ENCODE data around the gene LTBR.
A peak's percentile ranks its signal among the peaks of the same experiment; 100 is the strongest.
"Not testable (repeated sequence)": the region's sequence is repeated elsewhere in the genome, so short reads cannot be mapped to it uniquely, and the experiment has no call there.

LTBR gene

DNA sequence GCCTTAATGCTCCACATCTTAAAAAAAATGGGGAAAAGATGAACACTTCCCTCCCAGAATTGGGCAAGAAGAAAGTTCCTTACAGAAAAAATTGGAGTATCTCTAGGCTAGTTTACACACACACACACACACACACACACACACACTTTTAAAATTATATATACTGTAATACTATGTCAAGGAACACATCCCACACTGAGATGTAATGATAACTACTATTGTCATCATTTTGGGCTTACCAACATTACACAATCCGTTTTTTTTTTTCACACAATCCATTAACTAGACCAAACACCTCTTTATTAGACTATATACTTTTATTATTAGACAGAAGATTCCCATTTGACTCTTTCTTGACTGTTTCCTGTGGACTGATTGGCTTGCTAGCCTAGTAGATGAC lies 2.5 kb downstream of the LTBR start:
- no peak for DNase-seq

DNA sequence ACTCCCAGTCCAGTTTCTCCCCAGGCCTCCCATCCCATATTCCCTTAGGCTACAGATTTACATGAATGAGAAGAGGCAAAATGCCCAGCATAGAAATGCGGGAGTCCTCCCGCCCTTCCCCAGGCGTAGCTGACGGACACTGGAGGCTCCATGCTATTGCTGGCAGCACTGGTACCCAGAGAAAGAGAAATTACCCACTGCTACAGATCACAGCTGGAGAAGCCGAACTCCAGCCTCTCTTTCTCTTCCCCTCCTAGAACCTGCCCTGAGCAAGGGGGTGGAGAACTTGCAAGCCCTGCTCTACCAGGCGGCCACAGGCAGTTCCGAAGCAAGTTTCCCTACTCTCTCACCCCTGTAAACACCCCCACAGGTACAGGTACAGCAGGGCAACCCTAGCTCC lies 3.6 kb downstream of the LTBR start:
- DNase-seq, result no peak

DNA sequence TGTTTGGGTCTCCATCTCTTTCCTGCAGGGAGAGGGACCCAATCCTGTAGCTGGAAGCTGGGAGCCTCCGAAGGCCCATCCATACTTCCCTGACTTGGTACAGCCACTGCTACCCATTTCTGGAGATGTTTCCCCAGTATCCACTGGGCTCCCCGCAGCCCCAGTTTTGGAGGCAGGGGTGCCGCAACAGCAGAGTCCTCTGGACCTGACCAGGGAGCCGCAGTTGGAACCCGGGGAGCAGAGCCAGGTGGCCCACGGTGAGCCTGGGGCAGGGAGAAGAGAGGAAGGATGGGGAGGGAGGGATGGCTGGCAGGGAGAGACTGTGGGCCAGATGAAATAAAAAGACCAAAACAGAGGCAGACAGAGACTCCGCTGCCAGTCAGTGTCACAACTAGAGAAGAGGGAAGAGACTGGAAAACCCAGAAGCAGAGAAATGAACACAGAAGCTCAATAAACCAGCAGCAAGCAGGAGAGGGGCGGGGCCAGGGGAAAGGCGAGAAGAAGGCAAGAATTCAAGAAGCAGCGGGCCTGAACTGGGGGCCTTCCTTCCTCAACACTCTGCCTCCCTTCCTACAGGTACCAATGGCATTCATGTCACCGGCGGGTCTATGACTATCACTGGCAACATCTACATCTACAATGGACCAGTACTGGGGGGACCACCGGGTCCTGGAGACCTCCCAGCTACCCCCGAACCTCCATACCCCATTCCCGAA lies 6.3 kb downstream of the LTBR start:
- DNase-seq, result no peak

DNA sequence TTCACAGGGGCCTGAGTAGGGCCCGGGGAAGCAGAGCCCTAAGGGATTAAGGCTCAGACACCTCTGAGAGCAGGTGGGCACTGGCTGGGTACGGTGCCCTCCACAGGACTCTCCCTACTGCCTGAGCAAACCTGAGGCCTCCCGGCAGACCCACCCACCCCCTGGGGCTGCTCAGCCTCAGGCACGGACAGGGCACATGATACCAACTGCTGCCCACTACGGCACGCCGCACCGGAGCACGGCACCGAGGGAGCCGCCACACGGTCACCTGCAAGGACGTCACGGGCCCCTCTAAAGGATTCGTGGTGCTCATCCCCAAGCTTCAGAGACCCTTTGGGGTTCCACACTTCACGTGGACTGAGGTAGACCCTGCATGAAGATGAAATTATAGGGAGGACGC lies 7.1 kb downstream of the LTBR start:
- DNase-seq, result no peak

DNA sequence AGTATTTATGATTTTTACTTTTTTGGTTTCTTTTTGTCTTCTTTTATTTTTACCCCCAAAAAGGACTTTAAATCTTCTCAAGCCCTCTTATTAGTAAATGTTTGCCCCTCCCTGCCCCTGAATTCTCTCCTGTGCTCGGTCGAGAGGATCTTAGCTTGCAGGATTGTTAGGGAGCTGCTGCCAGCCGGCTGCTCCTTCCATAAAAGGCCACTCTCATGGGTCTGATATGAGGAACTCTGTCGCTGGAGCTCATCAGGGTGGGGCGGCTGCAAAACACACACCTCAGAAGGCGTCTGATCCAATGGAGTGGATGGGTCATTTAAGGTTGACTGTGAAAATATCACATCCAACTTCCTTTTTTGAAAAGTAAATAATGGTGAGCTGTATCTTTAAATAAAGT lies 8.5 kb downstream of the LTBR start:
- DNase-seq, result no peak

DNA sequence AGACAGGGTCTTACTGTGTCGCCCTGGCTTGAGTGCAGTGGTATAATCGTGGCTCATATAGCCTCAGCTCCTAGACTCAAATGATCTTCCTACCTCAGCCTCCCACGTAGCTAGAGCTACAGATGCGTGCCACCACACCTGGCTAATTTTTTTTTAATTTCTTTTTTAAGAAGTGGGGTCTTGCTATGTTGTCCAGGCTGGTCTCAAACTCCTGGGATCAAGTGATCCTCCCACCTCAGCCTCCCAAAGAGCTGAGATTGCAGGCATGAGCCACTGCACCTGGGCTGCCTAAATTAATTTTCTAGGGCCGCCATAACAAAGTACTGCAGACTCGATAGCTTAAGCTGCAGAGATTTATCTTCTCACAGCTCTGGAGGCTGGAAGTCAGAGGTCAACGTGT lies 9.1 kb downstream of the LTBR start:
- no peak for DNase-seq

DNA sequence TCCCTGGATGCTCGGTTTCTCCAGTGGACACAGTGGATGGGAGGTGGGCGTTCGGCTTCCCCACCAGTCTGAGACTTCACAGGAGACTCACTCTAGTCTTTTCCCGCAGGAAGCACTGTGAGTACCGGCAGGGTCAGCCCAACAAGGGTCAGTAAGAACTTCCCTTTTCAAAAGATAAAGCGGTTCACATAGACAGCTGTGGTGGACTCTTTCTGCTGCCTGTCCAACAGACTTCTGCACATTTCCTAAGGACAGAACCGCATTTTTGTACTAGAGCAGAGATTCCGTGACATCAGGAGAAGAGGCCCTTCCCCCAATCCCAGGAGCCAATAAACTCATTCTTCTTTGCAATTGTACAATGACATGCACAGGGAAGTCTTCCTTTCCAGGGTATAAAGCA lies 10.4 kb downstream of the LTBR start:
- DNase-seq, result no peak

DNA sequence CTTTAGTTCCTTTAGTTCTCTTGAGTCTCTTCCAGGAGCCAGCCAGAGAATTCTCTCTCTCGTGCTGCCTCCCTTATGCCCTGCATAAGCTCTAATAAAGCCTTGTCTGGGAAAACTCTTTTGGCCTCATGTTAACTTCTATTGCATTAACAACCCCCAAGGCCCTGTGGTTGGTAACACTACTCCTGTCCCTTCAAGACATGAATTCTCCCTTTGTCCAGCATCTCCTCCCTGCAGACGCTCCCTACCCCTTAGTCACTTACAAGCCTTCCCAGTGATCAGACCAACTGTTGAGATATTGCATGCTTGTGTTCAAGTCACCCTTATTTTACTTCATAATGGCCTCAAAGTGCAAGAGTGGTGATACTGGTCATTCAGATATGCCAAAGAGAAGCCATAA lies 12.1 kb downstream of the LTBR start:
- no peak for DNase-seq

DNA sequence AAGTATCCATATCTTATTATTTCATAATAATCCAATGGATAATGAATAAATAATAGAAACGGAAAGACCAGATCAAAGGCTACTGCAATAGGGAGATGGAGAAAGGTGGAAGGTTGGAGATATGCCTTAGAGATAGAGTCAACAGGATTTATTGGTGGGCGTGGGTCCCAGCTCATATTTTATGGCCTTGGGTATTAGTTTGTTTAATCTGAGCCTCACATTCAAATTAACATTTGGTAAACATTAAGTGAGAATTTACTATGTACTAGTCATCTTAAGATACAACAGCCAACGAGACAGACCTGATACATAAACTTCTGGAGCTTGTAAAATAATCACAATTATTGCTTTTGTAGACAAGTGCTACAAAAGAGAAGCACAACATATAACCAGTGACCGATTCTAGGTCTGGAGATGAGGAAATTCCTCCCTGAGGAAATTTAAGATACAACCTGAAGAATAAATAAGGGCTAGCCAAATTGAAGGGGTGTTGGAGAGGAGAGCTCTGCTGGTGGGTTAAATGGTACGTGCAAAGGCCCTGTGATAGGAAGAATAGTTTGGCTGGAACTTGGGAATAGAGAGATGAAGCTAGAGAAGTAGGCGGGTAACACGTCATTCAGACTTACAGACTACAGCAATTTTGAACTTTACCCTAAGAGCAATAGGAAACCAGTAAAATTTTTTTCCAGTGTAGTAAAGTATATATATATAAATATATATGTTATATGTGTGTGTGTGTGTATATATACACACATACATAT lies 16.1 kb downstream of the LTBR start:
- DNase-seq, result no peak

DNA sequence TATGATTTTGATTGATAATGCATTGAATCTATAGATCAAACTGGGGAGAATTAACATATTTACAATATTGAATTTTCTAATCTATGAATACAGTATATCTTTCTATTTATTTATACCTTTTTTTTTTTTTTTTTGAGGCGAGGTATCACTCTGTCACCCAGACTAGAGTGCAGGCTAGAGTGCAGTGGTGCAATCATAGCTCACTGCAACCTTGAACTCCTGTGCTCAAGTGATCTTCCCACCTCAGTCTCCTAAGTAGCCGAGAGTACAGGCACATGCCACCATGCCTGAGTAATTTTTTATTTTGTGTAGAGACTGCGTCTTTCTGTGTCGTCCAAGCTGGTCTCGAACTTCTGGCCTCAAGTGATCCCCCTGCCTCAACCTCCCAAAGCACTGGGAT lies 20.4 kb downstream of the LTBR start:
- no peak for DNase-seq

DNA sequence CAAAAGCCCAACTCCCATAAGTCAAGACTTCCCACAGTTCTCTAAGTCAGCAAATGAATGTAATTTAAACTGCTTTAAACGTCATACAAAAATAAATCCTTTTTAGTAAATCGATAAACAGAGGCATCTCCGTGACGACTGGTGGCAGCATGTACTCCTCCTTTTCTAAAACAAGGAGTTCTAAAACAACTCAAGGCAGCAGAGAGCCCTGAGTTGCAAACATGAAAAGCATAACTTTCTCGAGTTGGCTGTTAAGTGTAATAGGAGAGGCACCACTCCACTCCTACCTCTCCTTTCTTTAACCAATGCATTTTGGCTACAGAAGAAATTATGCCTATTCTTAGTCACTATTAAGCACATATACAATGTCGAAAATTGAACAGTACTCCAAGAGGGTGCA lies 22.0 kb downstream of the LTBR start:
- no peak for DNase-seq

DNA sequence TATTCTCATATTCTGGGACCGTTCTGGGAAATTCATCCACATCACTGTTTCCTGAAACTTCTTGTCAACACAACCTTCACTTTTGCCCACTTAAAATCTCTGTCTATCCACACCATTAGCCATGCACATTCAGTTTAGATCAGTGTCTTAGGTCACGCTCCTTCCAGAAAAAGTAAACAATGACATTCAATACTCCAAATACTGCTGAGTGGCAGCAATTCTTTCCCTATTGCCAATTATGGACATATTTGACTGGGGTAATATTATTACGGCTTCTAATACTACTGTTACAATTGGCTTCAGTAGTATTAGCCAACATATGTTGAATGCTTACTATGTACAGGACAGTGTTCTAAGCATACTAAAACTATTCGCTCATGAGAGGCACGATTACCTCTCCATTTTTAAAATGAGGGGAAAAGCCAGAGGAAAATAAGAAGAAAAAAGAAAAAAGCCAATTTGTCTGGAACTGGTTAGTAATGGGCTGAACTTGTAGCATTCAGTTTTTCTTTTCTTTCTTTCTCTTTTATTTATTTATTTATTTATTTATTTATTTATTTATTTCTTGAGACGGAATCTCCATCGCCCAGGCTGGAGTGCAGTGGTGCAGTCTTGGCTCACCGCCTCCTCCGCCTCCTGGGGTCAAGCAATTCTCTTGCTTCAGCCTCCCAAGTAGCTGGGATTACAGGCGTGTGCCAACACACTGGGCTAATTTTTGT lies 23.4 kb downstream of the LTBR start:
- no peak for DNase-seq

DNA sequence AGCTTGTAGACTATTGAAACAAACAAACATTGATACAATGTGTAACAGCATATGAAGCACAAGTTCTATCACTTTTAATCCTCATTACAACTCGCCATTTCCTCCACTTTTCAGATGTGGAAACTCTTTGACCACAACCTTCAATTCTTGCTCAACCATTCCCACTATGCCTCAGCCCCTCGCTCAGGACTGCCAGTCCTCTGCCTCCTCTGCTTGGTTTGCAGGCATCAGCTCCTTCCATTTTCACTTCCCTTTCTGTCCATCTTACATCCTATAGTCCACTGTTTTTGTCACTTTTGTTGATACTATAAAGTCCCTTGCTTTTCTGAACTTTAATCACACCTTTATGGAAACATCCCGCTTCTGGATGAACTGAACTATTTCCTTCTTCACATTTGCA lies 32.6 kb downstream of the LTBR start:
- DNase-seq, result no peak

DNA sequence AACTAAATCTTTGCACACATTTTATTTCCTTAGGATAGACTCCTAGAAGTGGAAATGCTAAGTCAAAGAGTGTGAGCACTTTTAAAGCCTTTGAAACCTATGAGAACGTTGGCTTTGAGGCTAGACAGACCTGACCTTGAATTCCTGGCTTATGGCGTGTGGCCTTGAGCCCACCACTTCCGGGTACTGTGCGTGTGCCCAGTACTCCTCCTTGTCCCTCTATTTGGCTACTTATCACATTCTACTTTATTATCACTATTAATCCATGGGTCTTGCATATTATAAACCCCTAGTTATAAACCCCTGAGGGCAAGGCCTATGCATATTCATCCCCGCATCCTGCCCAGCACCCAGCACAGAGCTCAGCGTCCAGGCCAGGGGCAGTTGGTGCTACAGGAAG lies 34.8 kb downstream of the LTBR start:
- no peak for DNase-seq

DNA sequence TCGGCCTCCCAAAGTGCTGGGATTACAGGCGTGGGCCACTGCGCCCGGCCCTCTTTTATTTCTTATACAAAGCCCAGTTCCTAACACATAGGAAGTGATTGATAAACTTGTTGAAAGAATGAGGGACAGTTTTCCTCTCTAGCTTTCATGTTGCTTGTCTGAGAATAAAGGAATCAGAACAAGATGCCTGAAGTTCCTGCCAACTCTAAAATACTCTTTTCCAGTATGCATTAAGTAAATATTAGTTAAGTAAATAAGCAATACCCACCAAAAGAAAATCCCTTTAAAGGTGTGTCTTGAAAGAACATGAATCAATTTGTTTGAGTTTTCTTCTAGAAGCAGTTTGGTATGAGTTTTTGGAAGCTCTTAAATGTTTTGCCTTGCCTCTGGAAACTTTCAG lies 36.4 kb downstream of the LTBR start:
- no peak for DNase-seq

DNA sequence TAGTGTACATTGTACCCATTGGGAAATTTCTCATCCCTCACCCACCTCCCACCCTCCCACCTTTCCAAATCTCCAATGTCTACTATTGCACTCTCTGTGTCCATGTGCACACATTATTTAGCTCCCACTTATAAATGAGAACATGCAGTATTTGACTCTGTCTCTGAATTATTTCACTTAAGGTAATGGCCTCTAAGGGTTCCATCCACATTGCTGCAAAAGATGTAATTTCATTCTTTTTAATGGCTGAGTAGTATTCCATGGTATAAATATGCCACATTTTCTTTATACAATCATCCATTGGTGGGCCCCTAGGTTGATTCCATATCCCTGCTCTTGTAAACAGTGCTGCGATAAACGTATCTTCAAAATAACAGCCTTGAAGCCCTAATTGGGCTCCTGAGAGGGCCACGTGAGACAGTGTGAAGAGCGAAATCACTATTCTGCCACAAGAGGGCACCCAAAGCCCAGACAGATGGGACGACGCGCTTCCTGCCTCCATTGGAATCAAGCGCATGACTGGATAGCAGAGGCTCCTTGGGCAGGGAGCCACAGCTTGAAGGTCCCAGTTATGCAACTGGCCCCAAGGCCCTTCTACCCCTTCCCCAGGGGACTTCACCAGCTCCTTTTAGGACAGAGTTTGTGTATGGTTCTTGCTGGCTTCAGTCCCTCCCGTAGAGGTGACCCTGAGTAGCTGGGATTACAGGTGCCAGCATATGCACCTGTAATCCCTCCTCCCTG lies 39.5 kb downstream of the LTBR start:
- DNase-seq, result peak; percentile 85

DNA sequence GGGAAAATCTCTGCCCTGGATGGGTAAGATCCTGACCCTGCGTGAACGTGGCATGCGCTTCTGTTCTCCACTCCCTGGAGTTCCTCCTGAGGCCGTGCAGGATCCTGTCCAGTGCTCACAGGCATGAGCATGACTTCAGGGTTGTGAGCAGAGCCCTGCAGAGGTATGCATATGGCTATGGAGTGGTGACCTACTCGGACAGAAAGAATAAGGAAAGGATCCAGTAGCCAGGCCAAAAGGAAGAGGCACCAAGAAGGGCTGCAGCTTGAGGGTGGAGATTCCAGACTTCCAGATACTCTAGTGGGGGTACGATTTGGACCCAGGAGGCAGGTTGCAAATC lies 40.0 kb downstream of the LTBR start:
- DNase-seq, result no peak

DNA sequence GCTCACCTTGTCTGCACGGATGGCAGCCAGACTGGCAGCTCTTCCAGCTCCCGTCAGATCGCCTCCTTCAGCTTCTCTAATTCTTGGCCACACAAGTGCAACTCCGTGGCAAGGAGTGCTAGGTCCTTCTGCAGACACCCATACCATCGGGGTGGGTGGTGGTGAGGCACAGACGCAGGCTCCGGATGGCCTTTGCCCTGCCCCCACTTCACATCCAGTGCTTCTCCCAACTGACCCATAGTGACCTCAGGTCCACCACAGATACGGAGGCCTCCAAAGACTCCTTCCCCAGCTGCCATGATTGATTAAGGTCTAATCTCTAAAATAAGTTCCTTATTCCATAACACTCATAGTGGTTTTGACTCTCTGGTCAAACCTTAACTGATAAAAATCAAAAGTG lies 40.9 kb downstream of the LTBR start:
- DNase-seq, result no peak

DNA sequence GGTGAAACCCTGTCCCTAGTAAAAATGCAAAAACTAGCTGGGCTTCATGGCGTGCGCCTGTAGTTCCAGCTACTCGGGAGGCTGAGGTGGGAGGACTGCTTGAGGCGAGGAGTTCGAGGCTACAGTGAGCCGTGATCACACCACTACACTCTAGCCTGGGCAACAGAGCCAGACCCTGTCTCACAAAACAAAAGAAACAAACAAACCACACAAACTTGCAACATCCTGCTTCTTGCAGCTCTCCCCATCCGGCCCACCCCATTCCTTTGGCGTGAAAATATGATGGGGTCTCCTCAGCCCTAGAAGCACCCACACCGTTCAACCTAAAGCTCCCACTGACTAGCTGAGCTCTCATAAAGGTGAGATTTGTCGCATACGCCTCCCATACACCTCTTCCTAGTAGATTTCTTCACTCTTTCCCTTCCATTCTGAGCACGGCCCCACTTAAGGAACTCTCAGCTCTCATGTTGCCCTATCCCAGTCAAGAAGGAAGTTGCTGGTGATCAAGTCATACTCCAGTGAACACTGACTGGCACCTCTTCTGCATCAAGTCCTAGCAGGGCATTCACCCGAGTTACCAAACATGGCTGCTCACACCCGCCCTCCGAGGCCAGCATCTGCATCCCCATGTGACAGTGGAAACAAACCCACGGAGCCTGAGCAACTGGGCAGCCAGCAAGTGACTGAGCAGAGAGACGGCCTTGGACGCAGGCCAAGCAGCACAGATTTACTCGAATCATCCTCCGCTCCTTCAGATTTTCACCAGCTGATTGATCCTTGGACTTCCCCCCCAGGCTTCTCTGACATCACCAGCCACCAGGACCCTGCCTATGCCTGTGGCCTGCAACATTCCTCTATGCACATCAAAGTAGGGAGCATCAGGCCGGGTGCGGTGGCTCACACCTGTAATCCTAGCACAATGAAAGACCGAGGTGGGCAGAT lies 41.9 kb downstream of the LTBR start:
- no peak for DNase-seq

DNA sequence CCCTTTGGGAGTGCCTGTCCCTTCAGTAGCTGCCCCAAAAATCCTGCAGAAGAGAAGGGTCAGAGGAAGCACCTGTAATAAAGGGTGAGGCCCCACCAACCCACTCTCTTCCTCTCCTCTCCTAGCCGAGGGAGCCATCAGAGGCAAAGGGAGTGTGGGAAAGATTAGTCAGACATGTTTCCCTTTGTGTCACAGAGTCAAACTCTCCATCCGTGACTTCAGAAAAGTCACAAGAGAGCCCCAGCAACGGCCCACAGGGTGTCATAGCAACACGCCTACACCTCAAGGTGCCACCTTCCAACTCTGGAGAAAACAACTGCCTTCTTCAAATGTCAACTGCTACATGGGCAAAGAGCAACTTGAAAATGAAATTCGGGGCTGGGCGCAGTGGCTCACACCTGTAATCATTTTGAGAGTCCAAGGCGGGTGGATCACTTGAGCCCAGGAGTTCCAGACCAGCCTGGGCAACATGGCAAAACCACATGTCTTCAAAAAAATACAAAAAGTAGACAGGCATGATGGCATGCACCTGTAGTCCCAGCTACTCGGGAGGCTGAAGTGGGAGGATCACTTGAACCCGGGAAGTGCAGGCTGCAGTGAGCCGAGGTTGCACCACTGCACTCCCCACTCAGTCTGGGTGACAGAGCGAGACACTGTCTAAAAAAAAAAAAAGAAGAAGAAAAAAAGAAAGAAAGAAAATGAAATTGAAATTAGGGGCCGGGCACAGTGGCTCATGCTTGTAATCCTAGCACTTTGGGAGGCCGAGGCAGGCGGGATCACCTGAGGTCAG lies 43.1 kb downstream of the LTBR start:
- no peak for DNase-seq

DNA sequence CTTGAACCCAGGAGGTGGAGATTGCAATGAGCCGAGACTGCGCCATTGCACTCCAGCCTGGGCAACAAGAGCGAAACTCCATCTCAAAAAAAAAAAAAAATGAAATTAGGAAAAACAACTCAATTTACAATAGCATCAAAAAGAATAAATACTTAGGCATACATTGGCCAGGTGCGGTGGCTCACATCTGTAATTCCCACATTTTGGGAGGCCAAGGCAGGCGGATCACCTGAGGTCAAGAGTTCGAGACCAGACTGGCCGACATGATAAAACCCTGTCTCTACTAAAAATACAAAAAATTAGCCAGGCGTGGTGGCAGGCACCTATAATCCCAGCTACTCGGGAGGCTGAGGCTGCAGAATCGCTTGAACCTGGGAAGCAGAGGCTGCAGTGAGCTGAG lies 43.8 kb downstream of the LTBR start:
- DNase-seq, result not testable (repeated sequence)

DNA sequence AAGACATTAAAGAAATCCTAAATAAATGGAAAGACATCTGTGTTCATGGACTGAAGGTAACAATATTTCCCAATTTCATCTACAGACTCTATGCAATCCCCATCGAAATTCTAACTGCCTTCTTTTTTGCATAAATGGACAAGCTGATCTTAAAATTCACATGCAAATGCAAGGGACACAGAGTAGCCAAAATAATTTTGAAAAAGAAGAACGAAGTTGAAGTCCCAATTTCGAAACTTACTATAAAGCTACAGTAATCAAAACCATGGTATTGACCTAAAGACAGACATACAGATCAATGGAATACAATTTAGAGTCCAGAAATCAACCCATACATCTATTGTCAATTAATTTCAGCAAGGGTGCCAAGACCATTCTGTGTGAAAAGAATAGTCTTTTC lies 44.4 kb downstream of the LTBR start:
- no peak for DNase-seq
